ENCODE data around the gene MAPK14.

Gene MAPK14

DNA sequence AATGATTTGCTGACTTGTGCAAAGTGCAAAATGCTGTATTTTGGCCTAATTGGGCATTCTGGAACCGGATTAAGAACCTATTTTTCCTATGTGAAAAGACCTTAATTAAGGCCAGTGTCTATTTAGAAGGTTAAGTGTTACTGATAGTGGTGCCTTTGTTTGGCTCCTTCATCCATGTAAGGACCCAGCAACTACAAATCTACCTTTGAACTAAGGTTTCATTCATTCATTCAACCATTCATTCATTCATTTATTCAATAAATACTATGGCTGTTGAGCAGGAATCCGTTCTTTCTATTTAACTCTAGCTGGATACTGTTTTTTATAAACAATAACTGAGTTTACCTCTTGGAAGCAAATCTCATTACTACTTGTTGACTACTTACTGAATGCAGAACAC lies 33.6 kb downstream of the MAPK14 start:
- Histone ChIP-seq H3K27me3 (ENCODE audit: control insufficient read depth, low read length) (no peaks in the 10 kb centered on the region), H3F3A (ENCODE audit: control insufficient read depth, insufficient read depth) (peaks cover under 1% of the 10 kb centered on the region; the same call in 1 of the 2 replicates), H3K4me3 (ENCODE audit: low read length) (no peak overlapping the region), H3K36me3 (ENCODE audit: control insufficient read depth, low read length) (peaks cover 24% of the 10 kb centered on the region), H3K4me1 (ENCODE audit: control insufficient read depth, low read length) (no peaks in the 10 kb centered on the region), H3K27ac (ENCODE audit: low read depth, low read length) (no peak overlapping the region), H3K9me2 (replicated peaks; ENCODE audit: control insufficient read depth, low read length) (no peaks in the 10 kb centered on the region), H3K9me3 (ENCODE audit: control insufficient read depth, insufficient read depth, low read length) (no peaks in the 10 kb centered on the region), H3K4me2 (ENCODE audit: low read length) (no peak overlapping the region), H4K20me1 (ENCODE audit: control insufficient read depth, insufficient read depth, low read depth, low read length) (no peaks in the 10 kb centered on the region; the same call in 1 of the 2 replicates), H3K79me2 (ENCODE audit: control insufficient read depth, low read length) (peaks cover 27% of the 10 kb centered on the region)
- TF ChIP-seq EZH2phosphoT487 (IDR thresholded peaks at IDR 0.05; ENCODE audit: borderline replicate concordance, low read length): no peak
- TF ChIP-seq, protein P1, sequence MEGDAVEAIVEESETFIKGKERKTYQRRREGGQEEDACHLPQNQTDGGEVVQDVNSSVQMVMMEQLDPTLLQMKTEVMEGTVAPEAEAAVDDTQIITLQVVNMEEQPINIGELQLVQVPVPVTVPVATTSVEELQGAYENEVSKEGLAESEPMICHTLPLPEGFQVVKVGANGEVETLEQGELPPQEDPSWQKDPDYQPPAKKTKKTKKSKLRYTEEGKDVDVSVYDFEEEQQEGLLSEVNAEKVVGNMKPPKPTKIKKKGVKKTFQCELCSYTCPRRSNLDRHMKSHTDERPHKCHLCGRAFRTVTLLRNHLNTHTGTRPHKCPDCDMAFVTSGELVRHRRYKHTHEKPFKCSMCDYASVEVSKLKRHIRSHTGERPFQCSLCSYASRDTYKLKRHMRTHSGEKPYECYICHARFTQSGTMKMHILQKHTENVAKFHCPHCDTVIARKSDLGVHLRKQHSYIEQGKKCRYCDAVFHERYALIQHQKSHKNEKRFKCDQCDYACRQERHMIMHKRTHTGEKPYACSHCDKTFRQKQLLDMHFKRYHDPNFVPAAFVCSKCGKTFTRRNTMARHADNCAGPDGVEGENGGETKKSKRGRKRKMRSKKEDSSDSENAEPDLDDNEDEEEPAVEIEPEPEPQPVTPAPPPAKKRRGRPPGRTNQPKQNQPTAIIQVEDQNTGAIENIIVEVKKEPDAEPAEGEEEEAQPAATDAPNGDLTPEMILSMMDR (IDR thresholded peaks at IDR 0.05; ENCODE audit: low read depth, low read length, poor library complexity, severe bottlenecking): no peak

DNA sequence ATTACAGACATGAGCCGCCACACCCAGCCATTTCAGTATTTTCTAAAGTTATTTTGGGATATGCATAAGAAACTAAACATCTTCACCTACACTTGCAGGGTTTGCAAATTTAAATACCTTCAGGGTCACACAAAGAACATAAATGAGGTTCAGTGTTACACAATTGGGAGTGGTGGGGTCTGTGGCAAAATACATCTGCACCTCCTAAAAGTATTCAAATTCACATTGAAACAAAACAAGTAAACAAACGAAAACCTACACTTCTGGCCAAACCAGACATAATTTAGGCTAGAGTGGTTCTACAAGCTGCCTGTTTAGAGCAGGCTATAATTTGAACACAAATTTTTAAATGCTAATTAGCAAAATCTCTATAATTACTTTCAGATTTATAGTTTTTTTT lies 34.6 kb downstream of the MAPK14 start:
- Histone ChIP-seq H3K4me3 (ENCODE audit: low read length) (no peak overlapping the region), H4K20me1 (ENCODE audit: control insufficient read depth, insufficient read depth, low read depth, low read length) (no peaks in the 10 kb centered on the region; the same call in 1 of the 2 replicates), H3K9me2 (replicated peaks; ENCODE audit: control insufficient read depth, low read length) (no peaks in the 10 kb centered on the region), H3K4me1 (ENCODE audit: control insufficient read depth, low read length) (no peaks in the 10 kb centered on the region), H3K9me3 (ENCODE audit: control insufficient read depth, insufficient read depth, low read length) (no peaks in the 10 kb centered on the region), H3K27ac (ENCODE audit: low read depth, low read length) (no peak overlapping the region), H3F3A (ENCODE audit: control insufficient read depth, insufficient read depth) (peaks cover 2% of the 10 kb centered on the region; the same call in 1 of the 2 replicates), H3K27me3 (ENCODE audit: control insufficient read depth, low read length) (no peaks in the 10 kb centered on the region), H3K36me3 (ENCODE audit: control insufficient read depth, low read length) (peaks cover 24% of the 10 kb centered on the region), H3K4me2 (ENCODE audit: low read length) (no peak overlapping the region), H3K79me2 (ENCODE audit: control insufficient read depth, low read length) (peaks cover 25% of the 10 kb centered on the region)
- TF ChIP-seq EZH2phosphoT487 (IDR thresholded peaks at IDR 0.05; ENCODE audit: borderline replicate concordance, low read length): no peak
- TF ChIP-seq, protein P1 (IDR thresholded peaks at IDR 0.05; ENCODE audit: low read depth, low read length, poor library complexity, severe bottlenecking): no peak

DNA sequence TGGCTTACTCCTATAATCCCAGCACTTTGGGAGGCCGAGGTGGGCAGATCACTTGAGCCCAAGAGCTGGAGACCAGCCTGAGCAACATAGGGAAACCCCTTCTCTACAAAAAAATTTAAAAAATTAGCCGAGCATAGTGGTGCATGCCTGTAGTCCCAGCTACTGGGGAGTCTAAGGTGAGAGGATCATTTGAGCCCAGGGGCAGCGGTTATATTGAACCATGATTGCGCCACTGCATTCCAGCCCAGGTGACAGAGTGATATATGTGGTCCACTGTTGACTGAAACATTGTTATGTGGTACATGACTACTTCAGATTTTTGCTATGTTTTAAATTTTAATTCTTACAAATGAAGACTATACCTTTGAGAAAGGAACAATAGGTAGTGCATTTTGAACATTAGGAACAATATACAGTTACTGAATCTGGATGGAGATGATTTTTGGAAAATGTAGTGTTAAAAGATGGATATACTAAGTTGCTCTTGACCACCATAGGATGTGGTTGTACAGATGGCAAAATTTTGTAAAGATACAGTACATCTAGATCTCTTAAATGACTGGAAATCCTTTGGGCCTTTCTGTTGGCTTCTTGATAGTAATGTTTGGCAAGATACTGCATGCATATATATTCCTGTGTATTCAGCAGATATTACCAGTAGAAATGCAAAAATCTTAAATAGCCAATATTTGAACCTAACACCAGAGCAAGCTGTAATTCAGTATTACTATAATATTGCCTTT lies 35.9 kb downstream of the MAPK14 start:
- Histone ChIP-seq H3K4me2 (ENCODE audit: low read length) (no peak overlapping the region), H3K36me3 (ENCODE audit: control insufficient read depth, low read length) (peaks cover 24% of the 10 kb centered on the region), H3K27me3 (ENCODE audit: control insufficient read depth, low read length) (no peaks in the 10 kb centered on the region), H3K9me2 (replicated peaks; ENCODE audit: control insufficient read depth, low read length) (no peaks in the 10 kb centered on the region), H4K20me1 (ENCODE audit: control insufficient read depth, insufficient read depth, low read depth, low read length) (peaks cover 3% of the 10 kb centered on the region), H3K27ac (ENCODE audit: low read depth, low read length) (no peak overlapping the region), H3K9me3 (ENCODE audit: control insufficient read depth, insufficient read depth, low read length) (no peaks in the 10 kb centered on the region), H3K79me2 (ENCODE audit: control insufficient read depth, low read length) (peaks cover 31% of the 10 kb centered on the region), H3K4me3 (ENCODE audit: low read length) (no peak overlapping the region), H3K4me1 (ENCODE audit: control insufficient read depth, low read length) (no peaks in the 10 kb centered on the region), H3F3A (ENCODE audit: control insufficient read depth, insufficient read depth) (peaks cover 2% of the 10 kb centered on the region; the same call in 1 of the 2 replicates)
- TF ChIP-seq EZH2phosphoT487 (IDR thresholded peaks at IDR 0.05; ENCODE audit: borderline replicate concordance, low read length): no peak
- TF ChIP-seq, protein P1 (IDR thresholded peaks at IDR 0.05; ENCODE audit: low read depth, low read length, poor library complexity, severe bottlenecking): no peak
